ENCODE data around the gene CCNJ. TPM values are rescaled to one million over a fixed set of nuclear protein-coding genes. Genes with fewer than 3 reads are reported as not detected.

Gene CCNJ
- total RNA-seq, 1 donor from 2014 or later = 42.9 TPM

- TF ChIP-seq CTCF (IDR thresholded peaks at IDR 0.05; ENCODE audit: partially characterized antibody, unreplicated experiment) = no peak
- Mint-ChIP-seq H3K27ac (ENCODE audit: unreplicated experiment) (no peak overlapping the region), H3K4me1 (ENCODE audit: low read depth, unreplicated experiment) (no peaks in the 10 kb centered on the region), H3K27me3 (ENCODE audit: unreplicated experiment) (no peaks in the 10 kb centered on the region), H3K36me3 (ENCODE audit: unreplicated experiment) (no peaks in the 10 kb centered on the region), H3K4me3 (ENCODE audit: unreplicated experiment) (no peak overlapping the region), H3K9me3 (ENCODE audit: unreplicated experiment) (no peaks in the 10 kb centered on the region)
- DNase-seq = no peak
Observed at GRCh38 chr10:96053985-96054384, 10.6 kb downstream of the CCNJ start.

GRCh38 chr10:96056787-96057186 lies 13.4 kb downstream of the CCNJ start:
- no peaks in the 10 kb centered on the region for H3K36me3 Mint-ChIP-seq (ENCODE audit: unreplicated experiment)
- H3K4me1 Mint-ChIP-seq (ENCODE audit: low read depth, unreplicated experiment) = no peaks in the 10 kb centered on the region
- no peak overlapping the region for H3K27ac Mint-ChIP-seq (ENCODE audit: unreplicated experiment)
- no peak for DNase-seq
- no peaks in the 10 kb centered on the region for H3K9me3 Mint-ChIP-seq (ENCODE audit: unreplicated experiment)
- H3K4me3 Mint-ChIP-seq (ENCODE audit: unreplicated experiment) = no peak overlapping the region
- H3K27me3 Mint-ChIP-seq (ENCODE audit: unreplicated experiment) = no peaks in the 10 kb centered on the region
- no peak for TF ChIP-seq CTCF (IDR thresholded peaks at IDR 0.05; ENCODE audit: partially characterized antibody, unreplicated experiment)

- H3K4me3 Mint-ChIP-seq (ENCODE audit: unreplicated experiment) = no peak overlapping the region
- peaks cover 5% of the 10 kb centered on the region for H3K36me3 Mint-ChIP-seq (ENCODE audit: unreplicated experiment)
- H3K27ac Mint-ChIP-seq (ENCODE audit: unreplicated experiment) = no peak overlapping the region
- no peaks in the 10 kb centered on the region for H3K27me3 Mint-ChIP-seq (ENCODE audit: unreplicated experiment)
- no peak for TF ChIP-seq CTCF (IDR thresholded peaks at IDR 0.05; ENCODE audit: partially characterized antibody, unreplicated experiment)
- H3K9me3 Mint-ChIP-seq (ENCODE audit: unreplicated experiment) = no peaks in the 10 kb centered on the region
- DNase-seq = no peak
- H3K4me1 Mint-ChIP-seq (ENCODE audit: low read depth, unreplicated experiment) = no peaks in the 10 kb centered on the region
Observed at GRCh38 chr10:96061232-96061631, 17.8 kb downstream of the CCNJ start.

- no peak overlapping the region for H3K27ac Mint-ChIP-seq (ENCODE audit: unreplicated experiment)
- H3K36me3 Mint-ChIP-seq (ENCODE audit: unreplicated experiment) = no peaks in the 10 kb centered on the region
- DNase-seq = no peak
- TF ChIP-seq CTCF (IDR thresholded peaks at IDR 0.05; ENCODE audit: partially characterized antibody, unreplicated experiment) = no peak
- H3K4me3 Mint-ChIP-seq (ENCODE audit: unreplicated experiment) = no peak overlapping the region
- H3K9me3 Mint-ChIP-seq (ENCODE audit: unreplicated experiment) = no peaks in the 10 kb centered on the region
- no peaks in the 10 kb centered on the region for H3K4me1 Mint-ChIP-seq (ENCODE audit: low read depth, unreplicated experiment)
- no peaks in the 10 kb centered on the region for H3K27me3 Mint-ChIP-seq (ENCODE audit: unreplicated experiment)
Observed at GRCh38 chr10:96072674-96073073, 29.3 kb downstream of the CCNJ start.

- TF ChIP-seq CTCF (IDR thresholded peaks at IDR 0.05; ENCODE audit: partially characterized antibody, unreplicated experiment) = no peak
- Mint-ChIP-seq H3K36me3 (ENCODE audit: unreplicated experiment) (no peaks in the 10 kb centered on the region), H3K4me3 (ENCODE audit: unreplicated experiment) (no peak overlapping the region), H3K27ac (ENCODE audit: unreplicated experiment) (no peak overlapping the region), H3K4me1 (ENCODE audit: low read depth, unreplicated experiment) (no peaks in the 10 kb centered on the region), H3K9me3 (ENCODE audit: unreplicated experiment) (no peaks in the 10 kb centered on the region), H3K27me3 (ENCODE audit: unreplicated experiment) (no peaks in the 10 kb centered on the region)
- no peak for DNase-seq
Observed at GRCh38 chr10:96073722-96074121, 30.3 kb downstream of the CCNJ start.
